ENCODE data around the gene POU4F3. TPM values are rescaled to one million over a fixed set of nuclear protein-coding genes. Genes with fewer than 3 reads are reported as not detected.

Gene POU4F3
- total and polyA plus RNA-seq, 2 of the 8 experiments (the other 6 are each of a cell fraction or from before 2014, with no cell fraction given): 0.09 TPM; not detected in 1

GRCh38 chr5:146378986-146379385 lies 40.3 kb downstream of the POU4F3 start (continued):
- TF ChIP-seq CTCF (IDR thresholded peaks at IDR 0.05; ENCODE audit: control extremely low read depth in 1 of 3, insufficient read depth in 1 of 3, low read depth in 1 of 3, low read length in 3 of 3) (no peak), JUN (IDR thresholded peaks at IDR 0.05; ENCODE audit: low read depth, low read length) (no peak)

Data from H1 (cell line).